GM23338 (cell line): Measurements from ENCODE around the gene ZFP14.

Source experiments
- CREB1 ChIP-seq: fragments of 250-450 bp; sonication (Bioruptor Pico); IDR thresholded peaks from 2 replicates; pipeline ENCODE4 v1.5.0; 2020; ENCODE audit warnings: low read depth, mild to moderate bottlenecking, moderate library complexity
- EZH2 ChIP-seq: fragments of 200-600 bp; sonication (generic); IDR thresholded peaks from one replicate; pipeline ENCODE4 v1.8.0; 2017; ENCODE audit warnings: antibody characterized with exemption, mild to moderate bottlenecking, low read depth; ENCODE audit not compliant: unreplicated experiment
- EZH2phosphoT487 ChIP-seq: fragments of 200-600 bp; sonication (generic); IDR thresholded peaks from one replicate; pipeline ENCODE4 v1.8.1; 2018; ENCODE audit warnings: antibody characterized with exemption; ENCODE audit not compliant: unreplicated experiment
- POLR2AphosphoS5 ChIP-seq: IDR thresholded peaks from 2 replicates; pipeline ENCODE4 v1.6.1; 2016; ENCODE audit warnings: antibody characterized with exemption, low read depth
- TF ChIP-seq, protein P1 (sequence below), 2 experiments: fragments of 200-600 bp in 1 of 2; sonication (generic) in 1 of 2; conservative IDR thresholded peaks; 2 replicates each; pipeline versions ENCODE4 v1.5.1 to v1.6.1; 2016 to 2017; ENCODE audit warnings: antibody characterized with exemption in 2 of 2, low read depth in 2 of 2, mild to moderate bottlenecking in 2 of 2, moderate library complexity in 1 of 2
- TF ChIP-seq, protein P2 (sequence below): IDR thresholded peaks from one replicate; pipeline ENCODE4 v1.6.1; 2018; ENCODE audit warnings: antibody characterized with exemption; ENCODE audit not compliant: unreplicated experiment
- TF ChIP-seq, protein P3 (sequence below): IDR thresholded peaks from 2 replicates; pipeline ENCODE4 v1.6.1; 2016; ENCODE audit warnings: antibody characterized with exemption

DNA sequence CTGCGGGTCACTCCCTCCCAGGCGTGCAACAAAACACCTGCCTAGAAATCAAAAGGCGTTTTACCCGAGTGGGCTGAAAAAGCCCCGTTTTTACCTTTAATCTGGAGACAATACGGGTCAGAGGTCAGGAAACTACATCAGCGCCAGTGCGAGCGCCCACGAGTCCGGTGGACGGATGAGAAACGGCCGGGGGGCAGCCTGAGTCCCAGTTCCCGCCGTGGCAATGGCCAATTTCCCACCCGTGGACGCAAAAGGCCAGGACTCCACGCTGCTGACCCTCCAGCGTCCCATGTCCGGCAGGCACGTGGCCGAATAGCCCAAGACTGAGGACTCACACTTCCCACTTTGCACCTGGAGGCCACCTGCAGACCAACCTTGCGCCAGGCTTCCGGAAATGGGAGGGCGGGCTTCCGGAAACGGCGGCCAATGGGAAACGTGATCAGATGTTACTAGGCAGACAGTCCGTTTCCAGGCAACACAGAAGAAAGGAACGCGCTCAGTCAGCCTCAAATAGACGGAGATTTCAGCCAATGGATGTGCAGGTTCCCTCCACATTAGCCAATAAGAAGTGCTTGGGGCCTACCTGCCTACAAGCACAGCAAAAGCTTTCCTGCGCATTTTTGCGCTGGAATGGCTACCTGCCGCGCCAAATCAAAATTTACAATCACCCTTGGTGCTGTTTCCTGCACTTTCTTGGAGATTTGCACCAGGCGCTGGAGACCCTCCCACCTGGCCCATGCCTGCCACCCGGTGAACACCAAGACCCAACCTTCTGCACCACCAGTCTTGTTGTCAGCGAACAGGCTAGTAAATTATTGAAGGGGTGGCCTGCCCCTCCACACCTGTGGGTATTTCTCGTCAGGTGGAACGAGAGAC, 47.4 kb downstream of the ZFP14 start:
- TF ChIP-seq POLR2AphosphoS5 (peak; percentile 91), EZH2 (no peak), EZH2phosphoT487 (no peak), CREB1 (CRISPR knock-in tag) (0 out of 2 replicates have a peak, but pooled peaks have one; percentile 44)
- TF ChIP-seq, protein P1, sequence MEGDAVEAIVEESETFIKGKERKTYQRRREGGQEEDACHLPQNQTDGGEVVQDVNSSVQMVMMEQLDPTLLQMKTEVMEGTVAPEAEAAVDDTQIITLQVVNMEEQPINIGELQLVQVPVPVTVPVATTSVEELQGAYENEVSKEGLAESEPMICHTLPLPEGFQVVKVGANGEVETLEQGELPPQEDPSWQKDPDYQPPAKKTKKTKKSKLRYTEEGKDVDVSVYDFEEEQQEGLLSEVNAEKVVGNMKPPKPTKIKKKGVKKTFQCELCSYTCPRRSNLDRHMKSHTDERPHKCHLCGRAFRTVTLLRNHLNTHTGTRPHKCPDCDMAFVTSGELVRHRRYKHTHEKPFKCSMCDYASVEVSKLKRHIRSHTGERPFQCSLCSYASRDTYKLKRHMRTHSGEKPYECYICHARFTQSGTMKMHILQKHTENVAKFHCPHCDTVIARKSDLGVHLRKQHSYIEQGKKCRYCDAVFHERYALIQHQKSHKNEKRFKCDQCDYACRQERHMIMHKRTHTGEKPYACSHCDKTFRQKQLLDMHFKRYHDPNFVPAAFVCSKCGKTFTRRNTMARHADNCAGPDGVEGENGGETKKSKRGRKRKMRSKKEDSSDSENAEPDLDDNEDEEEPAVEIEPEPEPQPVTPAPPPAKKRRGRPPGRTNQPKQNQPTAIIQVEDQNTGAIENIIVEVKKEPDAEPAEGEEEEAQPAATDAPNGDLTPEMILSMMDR (conservative IDR thresholded peaks at IDR 0.05; ENCODE audit: low read depth in 2 of 2): no peak
- TF ChIP-seq, protein P2, sequence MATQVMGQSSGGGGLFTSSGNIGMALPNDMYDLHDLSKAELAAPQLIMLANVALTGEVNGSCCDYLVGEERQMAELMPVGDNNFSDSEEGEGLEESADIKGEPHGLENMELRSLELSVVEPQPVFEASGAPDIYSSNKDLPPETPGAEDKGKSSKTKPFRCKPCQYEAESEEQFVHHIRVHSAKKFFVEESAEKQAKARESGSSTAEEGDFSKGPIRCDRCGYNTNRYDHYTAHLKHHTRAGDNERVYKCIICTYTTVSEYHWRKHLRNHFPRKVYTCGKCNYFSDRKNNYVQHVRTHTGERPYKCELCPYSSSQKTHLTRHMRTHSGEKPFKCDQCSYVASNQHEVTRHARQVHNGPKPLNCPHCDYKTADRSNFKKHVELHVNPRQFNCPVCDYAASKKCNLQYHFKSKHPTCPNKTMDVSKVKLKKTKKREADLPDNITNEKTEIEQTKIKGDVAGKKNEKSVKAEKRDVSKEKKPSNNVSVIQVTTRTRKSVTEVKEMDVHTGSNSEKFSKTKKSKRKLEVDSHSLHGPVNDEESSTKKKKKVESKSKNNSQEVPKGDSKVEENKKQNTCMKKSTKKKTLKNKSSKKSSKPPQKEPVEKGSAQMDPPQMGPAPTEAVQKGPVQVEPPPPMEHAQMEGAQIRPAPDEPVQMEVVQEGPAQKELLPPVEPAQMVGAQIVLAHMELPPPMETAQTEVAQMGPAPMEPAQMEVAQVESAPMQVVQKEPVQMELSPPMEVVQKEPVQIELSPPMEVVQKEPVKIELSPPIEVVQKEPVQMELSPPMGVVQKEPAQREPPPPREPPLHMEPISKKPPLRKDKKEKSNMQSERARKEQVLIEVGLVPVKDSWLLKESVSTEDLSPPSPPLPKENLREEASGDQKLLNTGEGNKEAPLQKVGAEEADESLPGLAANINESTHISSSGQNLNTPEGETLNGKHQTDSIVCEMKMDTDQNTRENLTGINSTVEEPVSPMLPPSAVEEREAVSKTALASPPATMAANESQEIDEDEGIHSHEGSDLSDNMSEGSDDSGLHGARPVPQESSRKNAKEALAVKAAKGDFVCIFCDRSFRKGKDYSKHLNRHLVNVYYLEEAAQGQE: peak; percentile 5
- TF ChIP-seq, protein P3, sequence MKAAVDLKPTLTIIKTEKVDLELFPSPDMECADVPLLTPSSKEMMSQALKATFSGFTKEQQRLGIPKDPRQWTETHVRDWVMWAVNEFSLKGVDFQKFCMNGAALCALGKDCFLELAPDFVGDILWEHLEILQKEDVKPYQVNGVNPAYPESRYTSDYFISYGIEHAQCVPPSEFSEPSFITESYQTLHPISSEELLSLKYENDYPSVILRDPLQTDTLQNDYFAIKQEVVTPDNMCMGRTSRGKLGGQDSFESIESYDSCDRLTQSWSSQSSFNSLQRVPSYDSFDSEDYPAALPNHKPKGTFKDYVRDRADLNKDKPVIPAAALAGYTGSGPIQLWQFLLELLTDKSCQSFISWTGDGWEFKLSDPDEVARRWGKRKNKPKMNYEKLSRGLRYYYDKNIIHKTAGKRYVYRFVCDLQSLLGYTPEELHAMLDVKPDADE: peak; percentile 45; the same call in 1 of the 2 replicates
